NCI-H510A treated with DMSO at 0.1 percent for 48 hours (cell line): ENCODE data around the gene MND1.
"Not testable (repeated sequence)": the region's sequence is repeated elsewhere in the genome, so short reads cannot be mapped to it uniquely, and the experiment has no call there.

ENCODE experiments used
- DNase-seq: peaks from one replicate; lab custom pipeline; 2025; lab: John Stamatoyannopoulos, UW

Gene MND1

GRCh38 chr4:153403726-153404125, 59.2 kb downstream of the MND1 start:
- DNase-seq, result no peak

GRCh38 chr4:153407906-153408305, 63.4 kb downstream of the MND1 start:
- no peak for DNase-seq

DNA sequence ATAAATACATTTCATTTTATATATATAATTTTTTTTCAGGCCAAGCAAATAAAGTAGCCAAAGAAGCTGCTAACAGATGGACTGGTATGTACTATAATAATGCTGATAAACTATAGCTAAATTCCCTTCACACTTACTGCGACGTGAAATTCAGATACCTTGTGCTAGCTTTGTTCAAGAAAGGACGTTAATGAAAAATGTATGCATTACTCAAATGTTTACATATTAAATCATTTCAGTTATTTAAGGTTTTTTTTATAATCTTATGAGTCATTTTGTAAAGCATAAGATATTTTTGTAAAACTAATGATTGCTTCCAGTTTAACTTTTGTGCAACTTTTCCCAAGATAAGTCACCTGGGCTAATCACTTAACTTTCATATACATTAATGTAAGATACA, 64.4 kb downstream of the MND1 start:
- DNase-seq, result no peak

GRCh38 chr4:153409412-153409811, 64.9 kb downstream of the MND1 start:
- no peak for DNase-seq

- no peak for DNase-seq
Observed at GRCh38 chr4:153409924-153410501, 65.5 kb downstream of the MND1 start.

- DNase-seq, result no peak
Observed at GRCh38 chr4:153413842-153414241, 69.4 kb downstream of the MND1 start.

- DNase-seq, result not testable (repeated sequence)
Observed at GRCh38 chr4:153416456-153416855, 72.0 kb downstream of the MND1 start.

DNA sequence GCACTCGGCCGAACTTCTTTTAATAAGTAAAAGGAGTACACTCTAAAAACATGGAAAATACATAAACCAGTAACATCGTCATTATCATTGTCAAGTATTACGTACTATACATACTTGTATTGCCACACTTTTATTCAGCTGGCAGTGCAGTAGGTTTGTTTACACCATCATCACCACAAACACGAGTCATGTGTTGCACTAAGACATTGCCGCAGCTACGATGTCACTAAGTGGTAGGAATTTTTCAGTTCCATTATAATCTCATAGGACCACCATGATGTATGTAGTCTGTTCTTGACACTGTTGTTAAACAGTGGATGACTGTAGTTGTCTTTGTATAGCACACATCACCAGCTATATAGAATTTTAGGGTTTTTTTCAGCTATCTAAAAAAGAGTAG, 73.6 kb downstream of the MND1 start:
- no peak for DNase-seq

GRCh38 chr4:153418558-153418957, 74.1 kb downstream of the MND1 start:
- no peak for DNase-seq

DNA sequence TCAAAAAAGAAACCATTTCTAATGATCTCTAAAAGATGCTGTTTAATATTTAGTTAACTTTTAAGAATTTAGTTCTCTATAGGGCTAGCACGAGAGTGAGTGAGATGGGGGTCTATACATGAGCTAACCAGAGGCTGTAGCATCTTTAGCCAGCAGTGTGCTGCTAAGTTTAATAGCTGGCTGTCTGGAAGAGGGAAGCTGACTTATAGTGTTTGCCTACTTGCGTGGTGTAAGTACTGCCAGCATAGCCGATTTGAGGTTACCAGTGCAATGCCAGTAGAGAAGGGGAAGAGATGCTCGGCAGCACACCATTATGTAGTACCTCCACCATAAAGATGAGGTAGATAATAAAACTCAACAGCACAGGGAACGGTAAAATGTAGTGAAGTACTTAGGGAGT, 74.5 kb downstream of the MND1 start:
- no peak for DNase-seq

DNA sequence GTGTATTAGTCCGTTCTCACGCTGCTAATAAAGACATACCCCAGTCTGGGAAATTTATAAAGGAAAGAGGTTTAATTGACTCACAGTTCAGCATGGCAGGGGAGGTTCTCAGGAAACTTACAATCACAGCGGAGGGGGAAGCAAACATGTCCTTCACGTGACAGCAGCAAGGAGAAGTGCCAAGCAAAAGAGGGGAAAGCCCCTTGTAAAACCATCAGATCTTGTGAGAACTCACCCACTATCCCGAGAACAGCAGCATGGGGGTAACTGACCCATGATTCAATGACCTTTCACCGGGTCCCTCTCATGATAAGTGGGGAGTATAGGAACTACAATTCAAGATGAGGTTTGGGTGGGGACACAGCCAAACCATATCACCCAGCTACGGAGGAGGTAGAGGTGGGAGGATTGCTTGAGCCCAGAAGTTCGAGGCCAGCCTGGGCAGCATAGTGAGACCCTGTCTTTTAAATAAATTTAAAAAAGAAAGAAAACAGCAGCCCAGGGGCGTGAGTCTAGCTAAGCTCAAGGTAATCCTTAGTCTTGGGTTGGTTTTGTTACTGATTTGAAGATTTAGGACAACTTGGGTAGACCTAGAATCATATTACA, 75.3 kb downstream of the MND1 start:
- DNase-seq, result no peak

DNA sequence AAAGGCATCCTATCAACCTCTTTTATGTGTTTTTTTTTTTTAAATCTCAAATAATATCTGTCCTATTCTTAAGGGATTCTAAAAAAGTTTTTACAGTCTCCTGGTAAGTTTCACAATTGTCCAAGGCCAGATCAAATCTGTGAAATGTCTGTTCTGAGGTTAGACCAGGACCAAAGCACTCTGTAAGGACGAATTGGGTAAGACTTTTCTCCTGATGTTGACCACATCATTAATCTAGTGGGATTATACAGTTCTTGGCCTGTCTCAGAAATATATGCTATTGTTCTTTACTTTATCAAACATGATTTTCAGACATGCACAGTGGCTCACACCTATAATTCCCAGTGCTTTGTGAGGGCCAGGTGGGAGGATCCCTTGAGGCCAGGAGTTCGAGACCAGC, 75.9 kb downstream of the MND1 start:
- DNase-seq, result no peak

DNA sequence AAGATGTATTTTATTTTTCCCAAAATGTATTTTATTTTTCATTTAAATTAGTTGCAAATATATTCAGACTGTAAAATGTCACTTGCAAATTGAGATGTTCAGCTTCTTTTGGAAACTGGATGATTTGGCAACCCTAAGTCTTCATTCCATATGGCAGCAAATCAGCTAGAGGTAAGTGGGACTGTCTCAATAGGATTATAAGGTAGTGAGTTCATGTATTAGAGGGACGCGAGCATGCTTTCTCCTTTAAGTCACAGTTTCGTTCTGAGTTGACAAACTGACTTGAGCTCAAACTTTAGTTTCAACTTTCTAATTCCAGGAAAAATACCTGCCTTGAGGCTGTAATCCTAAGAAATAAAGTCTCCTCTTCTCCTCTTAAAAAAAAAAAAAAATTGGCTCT, 77.5 kb downstream of the MND1 start:
- no peak for DNase-seq

DNA sequence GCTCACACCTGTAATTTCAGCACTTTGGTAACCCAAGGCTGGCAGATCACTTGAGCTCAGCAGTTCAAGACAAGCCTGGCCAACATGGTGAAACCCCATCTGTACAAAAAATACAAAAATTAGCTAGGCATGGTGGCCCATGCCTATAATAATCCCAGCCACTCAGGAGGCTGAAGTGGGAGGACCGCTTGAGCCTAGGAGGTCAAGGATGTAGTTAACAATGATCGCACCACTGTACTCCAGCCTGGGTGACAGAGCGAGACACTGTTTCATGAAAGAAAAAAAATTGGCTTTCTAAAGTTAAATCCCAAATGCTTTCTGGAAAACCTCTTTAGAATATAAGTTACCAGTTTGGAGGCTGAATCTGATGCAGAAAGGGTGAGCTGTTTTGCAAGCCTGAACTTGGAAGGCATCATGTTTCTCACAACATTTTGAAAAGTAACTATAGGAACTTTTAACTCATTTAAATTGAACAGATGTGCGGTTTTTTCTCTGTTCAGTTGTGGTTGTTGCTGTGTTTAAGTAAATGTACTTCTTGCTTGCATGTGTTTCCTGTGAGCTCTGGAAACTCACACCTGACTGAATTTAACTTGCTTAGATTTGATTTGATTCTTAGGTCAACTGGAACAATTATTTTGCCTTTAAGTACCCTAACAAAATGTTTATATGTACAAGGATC, 81.9 kb downstream of the MND1 start:
- no peak for DNase-seq

- no peak for DNase-seq
Observed at GRCh38 chr4:153427363-153428071, 83.0 kb downstream of the MND1 start.

DNA sequence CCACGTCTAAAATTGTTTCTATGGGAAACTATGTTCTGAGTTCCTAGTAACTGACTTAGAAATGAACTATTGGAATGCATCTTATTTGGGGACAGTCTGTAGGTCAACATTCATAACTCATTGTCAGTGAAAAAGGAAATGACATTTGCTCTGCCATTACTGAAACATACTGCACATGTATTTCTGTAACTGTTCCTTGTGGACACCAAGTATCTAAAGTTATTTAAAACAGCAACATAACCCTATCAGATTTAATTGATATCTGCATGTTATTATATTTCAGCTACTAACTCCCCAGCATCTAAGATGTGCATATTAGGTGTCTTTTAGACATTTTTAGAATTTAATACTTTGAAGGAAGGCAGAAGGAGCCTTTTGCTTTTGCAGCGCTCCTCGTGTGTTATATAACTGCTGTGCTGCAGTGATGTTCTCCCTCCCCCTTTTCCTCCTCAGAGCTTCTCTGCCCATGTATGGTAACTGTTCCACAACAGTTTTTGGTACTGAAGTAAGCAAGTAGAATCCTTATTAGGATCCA, 84.5 kb downstream of the MND1 start:
- DNase-seq, result no peak

DNA sequence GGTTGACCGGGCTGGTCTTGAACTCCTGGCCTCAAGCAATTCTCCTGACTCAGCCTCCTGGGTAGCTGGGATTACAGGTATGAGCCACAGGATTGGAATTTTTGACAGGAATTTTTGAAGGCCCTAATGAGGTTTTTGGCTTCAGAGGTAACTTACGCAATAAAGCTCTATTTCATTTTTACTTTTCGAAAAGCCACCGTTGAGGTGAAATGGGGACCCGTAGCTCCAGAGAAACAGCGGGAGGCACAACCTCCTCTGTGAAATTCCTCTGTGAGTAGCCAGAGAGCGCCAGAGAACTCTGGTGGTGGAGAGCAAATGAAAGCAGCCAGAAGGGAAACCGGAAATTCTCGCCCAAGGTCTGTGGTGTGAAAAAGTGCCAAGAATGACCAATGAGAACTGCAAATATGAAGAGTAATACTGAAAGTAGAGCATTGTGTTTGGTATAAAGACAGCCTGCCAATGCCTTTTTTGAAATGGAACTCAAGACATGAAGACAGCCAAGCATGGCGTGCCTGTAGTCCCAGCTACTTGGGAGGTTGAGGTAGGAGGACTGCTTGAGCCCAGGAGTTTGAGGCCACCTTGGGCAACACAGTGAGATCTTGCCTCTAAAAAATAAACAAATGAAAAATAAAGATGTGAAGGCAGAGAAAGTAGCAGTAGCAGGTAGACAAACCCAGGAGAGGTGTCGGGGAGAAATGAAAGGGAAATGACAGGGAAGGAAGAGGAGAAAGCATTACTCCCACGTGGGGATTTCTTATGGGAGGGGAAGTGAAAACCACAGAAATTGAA, 88.7 kb downstream of the MND1 start:
- peak; percentile 6 for DNase-seq

DNA sequence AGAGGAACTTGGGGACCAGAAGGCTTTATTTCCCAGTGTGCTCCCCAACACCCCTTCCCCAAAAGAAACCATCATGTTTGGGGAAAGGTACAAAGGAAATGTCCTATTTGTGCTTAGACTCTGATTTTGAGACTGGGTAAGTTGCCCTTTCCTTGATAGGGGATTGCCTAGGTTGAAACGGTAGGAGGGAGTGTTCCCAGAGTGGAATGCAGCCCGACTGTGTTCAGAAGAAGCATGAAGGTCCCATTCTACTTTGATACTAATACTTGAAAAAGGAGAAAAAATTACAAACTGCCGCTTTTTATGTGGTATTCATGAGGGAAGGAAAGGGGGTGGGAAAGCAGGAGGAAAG, 89.2 kb downstream of the MND1 start:
- DNase-seq, result no peak

- no peak for DNase-seq
Observed at GRCh38 chr4:153434190-153434589, 89.7 kb downstream of the MND1 start.

GRCh38 chr4:153438916-153439756, 94.6 kb downstream of the MND1 start:
- no peak for DNase-seq

- DNase-seq, result no peak
Observed at GRCh38 chr4:153439831-153440230, 95.3 kb downstream of the MND1 start.
